GM19099 (cell line): ENCODE results near the gene RUSC1.
A peak's percentile ranks its signal among the peaks of the same experiment; 100 is the strongest.

Experiments
- POLR2A ChIP-seq: IDR thresholded peaks from 3 replicates; pipeline ENCODE4 v1.6.1; 2011; ENCODE audit warnings: low read depth; ENCODE audit not compliant: insufficient read length; ENCODE audit errors: extremely low read depth

The RUSC1 gene

GRCh38 chr1:155320661-155321617 is at the start of gene RUSC1:
RUSC1 (plus strand) TSS chr1:155320894; CDS start chr1:155321774, 880 bp downstream.
- TF ChIP-seq POLR2A = peak; percentile 40

GRCh38 chr1:155272466-155273342 is 48.0 kb upstream of the RUSC1 start:
- TF ChIP-seq POLR2A = no peak

- peak; percentile 91 for TF ChIP-seq POLR2A
These were observed 47.1 kb upstream of the RUSC1 start, which contains the start of gene CLK2 for GRCh38 chr1:155273343-155274245. CLK2 (minus strand) TSS chr1:155273504; CDS start chr1:155270977, 2,527 bp downstream.

GRCh38 chr1:155277070-155277901 is 43.4 kb upstream of the RUSC1 start, which contains the start of gene HCN3:
HCN3 (plus strand) TSS chr1:155277463; CDS start chr1:155277591, 128 bp downstream.
- no peak for TF ChIP-seq POLR2A

- no peak for TF ChIP-seq POLR2A
These were observed 42.6 kb upstream of the RUSC1 start for GRCh38 chr1:155277902-155278688.

GRCh38 chr1:155278689-155279160 is 42.0 kb upstream of the RUSC1 start:
- TF ChIP-seq POLR2A = no peak

GRCh38 chr1:155279268-155279667 is 41.4 kb upstream of the RUSC1 start:
- TF ChIP-seq POLR2A = no peak

- no peak for TF ChIP-seq POLR2A
These were observed 38.1 kb upstream of the RUSC1 start for GRCh38 chr1:155282488-155283091.

- TF ChIP-seq POLR2A = no peak
These were observed 36.2 kb upstream of the RUSC1 start for GRCh38 chr1:155284476-155284875.

- TF ChIP-seq POLR2A = no peak
These were observed 35.6 kb upstream of the RUSC1 start for GRCh38 chr1:155285063-155285462.

GRCh38 chr1:155285631-155286044 is 35.1 kb upstream of the RUSC1 start:
- TF ChIP-seq POLR2A = no peak

- no peak for TF ChIP-seq POLR2A
These were observed 34.1 kb upstream of the RUSC1 start for GRCh38 chr1:155286544-155286943.
